Osteocyte (in vitro differentiated cells): ENCODE results near the gene RXRA. TPM values are rescaled to one million over a fixed set of nuclear protein-coding genes. Genes with fewer than 3 reads are reported as not detected.

ENCODE experiments used
- DNase-seq: peaks from one replicate; pipeline ENCODE4 v3.0.0; 2021; ENCODE audit warnings: mixed read lengths; ENCODE audit not compliant: unreplicated experiment; ENCODE audit errors: extremely low spot score
- H3K27ac Mint-ChIP-seq: one replicate; pipeline ENCODE4 v1.8.0; 2021; ENCODE audit warnings: mild to moderate bottlenecking, mixed read lengths; ENCODE audit not compliant: unreplicated experiment
- H3K27me3 Mint-ChIP-seq: one replicate; pipeline ENCODE4 v1.8.0; 2021; ENCODE audit warnings: mixed read lengths; ENCODE audit not compliant: unreplicated experiment
- H3K36me3 Mint-ChIP-seq: one replicate; pipeline ENCODE4 v1.8.0; 2021; ENCODE audit warnings: mixed read lengths; ENCODE audit not compliant: unreplicated experiment
- H3K4me1 Mint-ChIP-seq: one replicate; pipeline ENCODE4 v1.8.0; 2021; ENCODE audit warnings: mixed read lengths; ENCODE audit not compliant: unreplicated experiment
- H3K4me3 Mint-ChIP-seq: one replicate; pipeline ENCODE4 v1.8.0; 2021; ENCODE audit warnings: mild to moderate bottlenecking, moderate library complexity, mixed read lengths; ENCODE audit not compliant: unreplicated experiment
- H3K9me3 Mint-ChIP-seq: one replicate; pipeline ENCODE4 v1.8.0; 2021; ENCODE audit warnings: mixed read lengths; ENCODE audit not compliant: unreplicated experiment
- CTCF ChIP-seq: fragments of 200-600 bp; sonication (generic); IDR thresholded peaks from 2 replicates; pipeline ENCODE4 v1.5.0; 2021; ENCODE audit warnings: antibody characterized with exemption, mild to moderate bottlenecking, moderate library complexity
- total RNA-seq: library from RNA; stranded (reverse); gene quantifications from 2 replicates; pipeline ENCODE4 v1.2.1, GENCODE V29; 2021

The RXRA gene
- total RNA-seq, 1 donor from 2014 or later = 82.2 TPM

GRCh38 chr9:134431626-134432025, 105.4 kb downstream of the RXRA start:
- Mint-ChIP-seq H3K36me3 (peaks cover 18% of the 10 kb centered on the region), H3K9me3 (no peaks in the 10 kb centered on the region), H3K27ac (no peak overlapping the region), H3K4me3 (no peak overlapping the region), H3K27me3 (no peaks in the 10 kb centered on the region), H3K4me1 (peaks cover 42% of the 10 kb centered on the region)
- DNase-seq = no peak
- TF ChIP-seq CTCF = no peak

- no peaks in the 10 kb centered on the region for H3K9me3 Mint-ChIP-seq
- peaks cover 49% of the 10 kb centered on the region for H3K4me1 Mint-ChIP-seq
- no peak for TF ChIP-seq CTCF
- no peak for DNase-seq
- H3K27ac Mint-ChIP-seq = peak overlapping the region; percentile 80
- no peak overlapping the region for H3K4me3 Mint-ChIP-seq
- no peaks in the 10 kb centered on the region for H3K27me3 Mint-ChIP-seq
- H3K36me3 Mint-ChIP-seq = peaks cover 19% of the 10 kb centered on the region
These were observed 106.2 kb downstream of the RXRA start for GRCh38 chr9:134432471-134432870.

GRCh38 chr9:134433101-134433500, 106.8 kb downstream of the RXRA start:
- DNase-seq = no peak
- H3K4me3 Mint-ChIP-seq = no peak overlapping the region
- H3K9me3 Mint-ChIP-seq = no peaks in the 10 kb centered on the region
- H3K27ac Mint-ChIP-seq = peak overlapping the region; percentile 80
- H3K4me1 Mint-ChIP-seq = peaks cover 51% of the 10 kb centered on the region
- no peaks in the 10 kb centered on the region for H3K27me3 Mint-ChIP-seq
- peaks cover 19% of the 10 kb centered on the region for H3K36me3 Mint-ChIP-seq
- TF ChIP-seq CTCF = no peak

- H3K4me1 Mint-ChIP-seq = peaks cover 51% of the 10 kb centered on the region
These were observed 107.9 kb downstream of the RXRA start for GRCh38 chr9:134433909-134434882.

More at GRCh38 chr9:134433909-134434882, 107.9 kb downstream of the RXRA start:
- DNase-seq = no peak
- Mint-ChIP-seq H3K9me3 (no peaks in the 10 kb centered on the region), H3K27me3 (no peaks in the 10 kb centered on the region), H3K36me3 (peaks cover 17% of the 10 kb centered on the region), H3K4me3 (no peak overlapping the region), H3K27ac (peak overlapping the region; percentile 87)
- no peak for TF ChIP-seq CTCF
